Measurements from ENCODE around the gene NCOA5. TPM values are rescaled to one million over a fixed set of nuclear protein-coding genes. Genes with fewer than 3 reads are reported as not detected.

Gene NCOA5
- total RNA-seq, 6 donors from 2014 or later, result 17.1 to 48.2 (median 30.2) TPM

DNA sequence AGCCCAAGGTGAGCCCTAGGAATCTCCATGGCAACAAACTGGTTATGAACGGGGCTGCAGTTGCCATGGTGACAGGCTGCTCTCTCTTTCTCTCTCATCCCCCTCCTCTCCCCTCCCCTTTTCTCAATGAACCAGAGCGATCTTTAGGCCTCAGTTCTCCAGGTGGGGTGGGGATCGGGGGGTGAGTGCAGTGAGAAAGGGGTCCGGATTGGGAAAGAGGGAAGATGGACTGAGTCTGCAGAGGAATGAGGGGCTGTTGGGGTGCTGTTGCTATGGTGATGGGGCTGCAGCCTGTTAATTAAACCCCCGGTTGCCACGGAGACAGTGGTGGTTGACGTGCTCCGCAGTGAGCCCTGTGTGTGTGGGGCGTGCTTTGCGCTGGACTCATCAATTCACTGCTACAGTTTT lies 64.4 kb downstream of the NCOA5 start:
- peaks cover 0 to 35% (median 20%) of the 10 kb centered on the region in 4 donors for H3K27me3 ChIP-seq
- WGBS, 2 donors, result 58 to 73% methylated on average over 10 of the region's 10 CpGs
- DNase-seq (no peak), ATAC-seq (ENCODE audit: low FRiP score in 2 of 2) (no peak)
- TF ChIP-seq, protein P1, sequence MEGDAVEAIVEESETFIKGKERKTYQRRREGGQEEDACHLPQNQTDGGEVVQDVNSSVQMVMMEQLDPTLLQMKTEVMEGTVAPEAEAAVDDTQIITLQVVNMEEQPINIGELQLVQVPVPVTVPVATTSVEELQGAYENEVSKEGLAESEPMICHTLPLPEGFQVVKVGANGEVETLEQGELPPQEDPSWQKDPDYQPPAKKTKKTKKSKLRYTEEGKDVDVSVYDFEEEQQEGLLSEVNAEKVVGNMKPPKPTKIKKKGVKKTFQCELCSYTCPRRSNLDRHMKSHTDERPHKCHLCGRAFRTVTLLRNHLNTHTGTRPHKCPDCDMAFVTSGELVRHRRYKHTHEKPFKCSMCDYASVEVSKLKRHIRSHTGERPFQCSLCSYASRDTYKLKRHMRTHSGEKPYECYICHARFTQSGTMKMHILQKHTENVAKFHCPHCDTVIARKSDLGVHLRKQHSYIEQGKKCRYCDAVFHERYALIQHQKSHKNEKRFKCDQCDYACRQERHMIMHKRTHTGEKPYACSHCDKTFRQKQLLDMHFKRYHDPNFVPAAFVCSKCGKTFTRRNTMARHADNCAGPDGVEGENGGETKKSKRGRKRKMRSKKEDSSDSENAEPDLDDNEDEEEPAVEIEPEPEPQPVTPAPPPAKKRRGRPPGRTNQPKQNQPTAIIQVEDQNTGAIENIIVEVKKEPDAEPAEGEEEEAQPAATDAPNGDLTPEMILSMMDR (IDR thresholded peaks at IDR 0.05), result no peak
- TF ChIP-seq POLR2A (IDR thresholded peaks at IDR 0.05) (no peak), EP300 (IDR thresholded peaks at IDR 0.05) (no peak), POLR2AphosphoS5 (IDR thresholded peaks at IDR 0.05) (no peak)
- H3K4me3 ChIP-seq, result no peak overlapping the region
- no peak overlapping the region for H3K27ac ChIP-seq
- no peaks in the 10 kb centered on the region for H3K9me3 ChIP-seq
- no peaks in the 10 kb centered on the region for H3K36me3 ChIP-seq
- peaks cover 15 to 36% (median 21%) of the 10 kb centered on the region in 4 donors for H3K4me1 ChIP-seq

DNA sequence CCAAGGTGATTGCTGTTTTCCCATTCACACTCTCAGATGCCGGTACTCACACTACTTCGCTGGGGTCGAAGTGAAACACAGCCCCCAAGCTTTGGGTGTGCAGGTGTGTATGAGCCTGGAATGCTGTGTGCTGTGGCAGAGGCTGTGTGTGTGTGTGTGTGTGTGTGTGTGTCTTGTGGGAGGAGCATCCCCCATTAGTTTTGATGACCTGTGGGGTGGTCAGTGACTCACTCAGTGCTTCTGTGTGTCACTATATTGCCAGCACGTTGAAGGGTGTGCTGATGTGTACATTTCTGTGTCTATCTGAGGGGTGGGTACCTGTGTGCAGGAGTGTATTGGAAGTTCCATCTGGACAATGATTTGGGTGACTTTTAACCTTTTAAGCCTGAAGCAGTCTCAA lies 65.8 kb downstream of the NCOA5 start:
- H3K4me3 ChIP-seq, result no peak overlapping the region
- no peaks in the 10 kb centered on the region for H3K9me3 ChIP-seq
- TF ChIP-seq EP300 (IDR thresholded peaks at IDR 0.05) (no peak), POLR2AphosphoS5 (IDR thresholded peaks at IDR 0.05) (no peak), POLR2A (IDR thresholded peaks at IDR 0.05) (no peak)
- TF ChIP-seq, protein P1 (IDR thresholded peaks at IDR 0.05), result no peak
- DNase-seq (no peak), ATAC-seq (ENCODE audit: low FRiP score in 2 of 2) (no peak)
- WGBS, 2 donors, result 67 to 73% methylated on average over 4 of the region's 4 CpGs
- H3K27ac ChIP-seq, result no peak overlapping the region
- H3K4me1 ChIP-seq, result peaks cover 15 to 31% (median 21%) of the 10 kb centered on the region in 4 donors
- peaks cover 0 to 23% (median 12%) of the 10 kb centered on the region in 4 donors for H3K27me3 ChIP-seq
- no peaks in the 10 kb centered on the region for H3K36me3 ChIP-seq

DNA sequence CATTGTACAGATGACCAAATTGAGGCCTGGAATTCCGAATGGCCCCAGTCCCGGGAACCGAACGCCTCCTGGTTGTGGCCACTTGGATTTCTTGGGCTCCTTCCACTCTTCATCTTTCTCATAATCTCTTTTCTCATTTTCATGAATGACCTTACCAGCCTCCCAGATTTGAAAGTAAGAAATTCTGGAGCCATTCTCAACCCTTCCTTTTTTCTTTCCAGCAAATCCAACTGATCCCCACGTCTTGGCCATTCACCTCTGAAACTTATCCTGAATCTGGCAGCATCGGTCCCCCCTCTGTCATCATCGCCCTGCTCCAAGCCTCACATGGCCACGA lies 66.6 kb downstream of the NCOA5 start:
- TF ChIP-seq EP300 (IDR thresholded peaks at IDR 0.05) (no peak), POLR2AphosphoS5 (IDR thresholded peaks at IDR 0.05) (no peak), POLR2A (IDR thresholded peaks at IDR 0.05) (no peak)
- TF ChIP-seq, protein P1 (IDR thresholded peaks at IDR 0.05), result no peak
- H3K9me3 ChIP-seq, result no peaks in the 10 kb centered on the region
- H3K4me3 ChIP-seq, result no peak overlapping the region
- ATAC-seq (ENCODE audit: low FRiP score in 2 of 2) (no peak), DNase-seq (no peak)
- H3K36me3 ChIP-seq, result no peaks in the 10 kb centered on the region
- WGBS, 2 donors, result 37 to 39% methylated on average over 8 of the region's 8 CpGs
- H3K27me3 ChIP-seq, result peaks cover 0 to 16% (median 8%) of the 10 kb centered on the region in 4 donors
- H3K4me1 ChIP-seq, result peaks cover 15 to 28% (median 21%) of the 10 kb centered on the region in 4 donors
- H3K27ac ChIP-seq, result no peak overlapping the region

DNA sequence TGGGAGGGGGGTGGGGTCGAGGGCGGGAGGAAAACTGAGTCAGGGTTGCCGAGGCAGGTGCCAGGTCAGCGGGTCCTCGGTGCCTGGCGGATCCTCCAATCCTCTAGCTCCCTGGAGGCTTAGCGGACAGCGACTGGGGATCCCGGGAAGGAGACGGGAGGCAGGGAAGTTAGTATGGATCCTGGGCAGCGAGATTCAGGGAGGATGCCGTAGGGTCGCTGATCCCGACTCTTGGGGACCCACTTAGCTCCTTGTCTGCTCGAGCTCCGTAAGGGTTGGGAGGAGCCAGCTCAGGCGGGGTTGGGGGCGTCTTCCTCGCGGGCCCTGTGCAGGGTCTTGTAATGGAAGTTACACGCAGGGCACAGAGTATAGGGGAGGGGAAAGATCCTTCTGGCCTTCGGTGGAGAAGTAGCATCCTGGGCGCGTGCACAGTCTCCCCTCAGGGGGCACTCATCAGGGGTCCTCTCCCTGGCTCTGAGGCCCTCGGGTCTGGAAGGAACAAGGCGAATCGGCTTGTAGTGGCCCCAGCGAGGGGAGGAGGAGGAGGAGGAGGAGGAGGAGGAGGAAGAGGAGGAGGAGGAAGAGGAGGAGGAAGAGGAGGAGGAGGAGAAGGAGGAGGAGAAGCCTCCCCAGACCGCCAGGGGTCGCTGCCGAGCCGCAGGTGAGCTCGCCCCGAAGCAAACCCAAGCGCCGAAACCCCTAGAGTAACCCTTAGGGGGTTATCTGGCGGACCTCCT lies 67.2 kb downstream of the NCOA5 start:
- Histone ChIP-seq H3K36me3 (no peaks in the 10 kb centered on the region), H3K27ac (peak overlapping the region in 2 of 4 donors; percentile 43 to 64), H3K27me3 (peaks cover 0 to 16% (median 7%) of the 10 kb centered on the region in 4 donors), H3K4me1 (peaks cover 15 to 28% (median 21%) of the 10 kb centered on the region in 4 donors), H3K9me3 (no peaks in the 10 kb centered on the region), H3K4me3 (peak overlapping the region in 3 of 4 donors; percentile 48 to 64 (median 53))
- TF ChIP-seq, protein P1 (IDR thresholded peaks at IDR 0.05), result peak; percentile 80 to 83 (median 81)
- no peak for TF ChIP-seq POLR2AphosphoS5 (IDR thresholded peaks at IDR 0.05)
- no peak for TF ChIP-seq EP300 (IDR thresholded peaks at IDR 0.05)
- no peak for TF ChIP-seq POLR2A (IDR thresholded peaks at IDR 0.05)
- DNase-seq (peak; percentile 63 to 92), ATAC-seq (ENCODE audit: low FRiP score in 2 of 2) (peak; percentile 58 to 63)
- WGBS, 2 donors, result 1 to 2% methylated on average over 34 to 36 of the region's 37 CpGs
